SK-N-SH (cell line): ENCODE measurements around the gene KCNA10. TPM values are rescaled to one million over a fixed set of nuclear protein-coding genes. Genes with fewer than 3 reads are reported as not detected.

Source experiments
- CTCF ChIA-PET: fragments of 300-600, 350-600 bp; formaldehyde crosslinking; extraction: SDS; loops from one replicate; lab custom pipeline; 2021; lab: Yijun Ruan, JAX
- POLR2A ChIA-PET: fragments of 350-600 bp; sonication (Branson Sonifier 250); formaldehyde crosslinking; extraction: SDS; loops from one replicate; lab custom pipeline; 2020; ENCODE audit warnings: antibody characterized with exemption, inconsistent platforms; lab: Yijun Ruan, JAX
- DNase-seq: peaks from one replicate; pipeline ENCODE4 v3.0.0; 2012
- H2AFZ ChIP-seq: fragments of 200-600 bp; sonication (generic); 2 replicates; pipeline ENCODE4 v1.8.1; 2016; ENCODE audit warnings: antibody characterized with exemption, mild to moderate bottlenecking, low read depth
- H3F3A ChIP-seq: fragments of 200-600 bp; sonication (generic); replicated peaks from 2 replicates; pipeline ENCODE3; 2016; ENCODE audit warnings: antibody characterized with exemption, mild to moderate bottlenecking; ENCODE audit not compliant: insufficient read depth
- H3K27ac ChIP-seq, 2 experiments: fragments of 200-500 bp in 1 of 2; fragments of 200-600 bp in 1 of 2; sonication (Bioruptor generic) in 1 of 2; sonication (generic), shearing (Covaris generic) in 1 of 2; 2 replicates each; pipeline versions ENCODE4 v1.5.1 to v1.6.1; 2014 to 2016; ENCODE audit warnings: low read depth in 2 of 2, inconsistent platforms in 1 of 2, low read length in 1 of 2, mild to moderate bottlenecking in 1 of 2, mixed read lengths in 1 of 2
- H3K27me3 ChIP-seq: fragments of 200-600 bp; sonication (generic), shearing (Covaris generic); 2 replicates; pipeline ENCODE4 v1.6.1; 2016; ENCODE audit warnings: mixed run types; ENCODE audit not compliant: insufficient read depth
- H3K36me3 ChIP-seq, 2 experiments: fragments of 200-500 bp in 1 of 2; fragments of 200-600 bp in 1 of 2; sonication (Bioruptor generic) in 1 of 2; sonication (generic) in 1 of 2; replicated peaks in 1 of 2; 2 replicates each; pipeline versions ENCODE3 to v1.5.1; 2014 to 2016; ENCODE audit warnings: low read length in 1 of 2, mild to moderate bottlenecking in 1 of 2; ENCODE audit not compliant: insufficient read depth in 2 of 2, control insufficient read depth in 1 of 2
- H3K4me1 ChIP-seq, 2 experiments: fragments of 200-500 bp in 1 of 2; fragments of 200-600 bp in 1 of 2; sonication (Bioruptor generic) in 1 of 2; sonication (generic), shearing (Covaris generic) in 1 of 2; 2 replicates each; pipeline versions ENCODE4 v1.5.1 to v1.6.1; 2014 to 2016; ENCODE audit warnings: low read depth in 1 of 2, low read length in 1 of 2, mixed run types in 1 of 2; ENCODE audit not compliant: insufficient read depth in 2 of 2, control insufficient read depth in 1 of 2
- H3K4me2 ChIP-seq: fragments of 200-600 bp; sonication (generic), shearing (Covaris generic); 2 replicates; pipeline ENCODE4 v1.6.1; 2017; ENCODE audit warnings: mixed run types
- H3K4me3 ChIP-seq, 2 experiments: fragments of 200-500 bp in 1 of 2; fragments of 200-600 bp in 1 of 2; sonication (Bioruptor generic) in 1 of 2; sonication (generic), shearing (Covaris generic) in 1 of 2; 2 replicates each; pipeline versions ENCODE4 v1.5.1 to v1.8.1; 2014 to 2016; ENCODE audit warnings: low read depth in 2 of 2, inconsistent platforms in 1 of 2, low read length in 1 of 2, mild to moderate bottlenecking in 1 of 2, mixed read lengths in 1 of 2, moderate library complexity in 1 of 2
- H3K79me2 ChIP-seq: fragments of 200-600 bp; sonication (generic); 2 replicates; pipeline ENCODE4 v1.8.1; 2017; ENCODE audit warnings: mild to moderate bottlenecking; ENCODE audit not compliant: insufficient read depth
- H3K9ac ChIP-seq: fragments of 200-600 bp; sonication (generic); 2 replicates; pipeline ENCODE4 v1.6.1; 2017; ENCODE audit warnings: mixed run types
- H3K9me2 ChIP-seq: fragments of 200-600 bp; sonication (generic); 2 replicates; pipeline ENCODE4 v1.6.1; 2017; ENCODE audit warnings: mixed run types
- H3K9me3 ChIP-seq: fragments of 200-600 bp; sonication (generic); 2 replicates; pipeline ENCODE4 v1.6.1; 2017; ENCODE audit warnings: mixed run types, mild to moderate bottlenecking, moderate library complexity
- H4K20me1 ChIP-seq: fragments of 200-600 bp; sonication (generic); 2 replicates; pipeline ENCODE4 v1.6.1; 2017; ENCODE audit warnings: mild to moderate bottlenecking, mixed run types; ENCODE audit not compliant: insufficient read depth
- CTCF ChIP-seq: fragments of 200-600 bp; sonication (generic); IDR thresholded peaks from 2 replicates; pipeline ENCODE4 v1.6.1; 2017; ENCODE audit warnings: antibody characterized with exemption, mild to moderate bottlenecking, moderate library complexity
- GABPA ChIP-seq: IDR thresholded peaks from 2 replicates; pipeline ENCODE4 v1.4.0; 2012; ENCODE audit warnings: low read depth, mild to moderate bottlenecking
- JUND ChIP-seq: IDR thresholded peaks from 2 replicates; pipeline ENCODE4 v1.4.0; 2012
- MEF2A ChIP-seq: IDR thresholded peaks from 2 replicates; pipeline ENCODE4 v1.4.0; 2012; ENCODE audit warnings: low read depth, borderline replicate concordance
- NRF1 ChIP-seq: IDR thresholded peaks from 2 replicates; pipeline ENCODE4 v1.6.1; 2012; ENCODE audit warnings: low read depth, mild to moderate bottlenecking, low read length
- PBX3 ChIP-seq: IDR thresholded peaks from 2 replicates; pipeline ENCODE4; 2012
- POLR2AphosphoS5 ChIP-seq: IDR thresholded peaks from 2 replicates; pipeline ENCODE4 v1.6.1; 2012; ENCODE audit warnings: low read depth, low read length
- RAD21 ChIP-seq: IDR thresholded peaks from 2 replicates; pipeline ENCODE4 v1.6.1; 2012; ENCODE audit warnings: mild to moderate bottlenecking, low read length
- RCOR1 ChIP-seq: fragments of 150-350 bp; IDR thresholded peaks from 2 replicates; pipeline ENCODE4 v1.6.1; 2017; ENCODE audit warnings: antibody characterized with exemption, low read length
- RXRA ChIP-seq: IDR thresholded peaks from 2 replicates; pipeline ENCODE4 v1.4.0; 2012; ENCODE audit warnings: low read depth, mild to moderate bottlenecking, borderline replicate concordance
- TCF12 ChIP-seq: IDR thresholded peaks from 2 replicates; pipeline ENCODE4 v1.4.0; 2012
- YY1 ChIP-seq: IDR thresholded peaks from 2 replicates; pipeline ENCODE4 v1.4.0; 2012; ENCODE audit warnings: low read depth, mild to moderate bottlenecking
- WGBS: methylation state at CpG from one replicate; pipeline ENCODE4 v1.1.6; 2017; ENCODE audit warnings: low lambda C conversion rate; 5-methylcytosine and 5-hydroxymethylcytosine counted together
- polyA plus RNA-seq, 3 experiments: library from polyadenylated mRNA; depleted of rRNA; stranded (reverse); fragments of >200 nt; gene quantifications; 2 replicates each; pipeline ENCODE4 v1.2.3, GENCODE V29; 2012

KCNA10 gene
- polyA plus RNA-seq, 1 of the 3 experiments (the other 2 are of a cell fraction), result not detected

- H3K4me2 ChIP-seq, result no peak overlapping the region
- peaks cover 8% of the 10 kb centered on the region for H3F3A ChIP-seq
- H3K79me2 ChIP-seq, result no peaks in the 10 kb centered on the region
- no peaks in the 10 kb centered on the region for H3K9me3 ChIP-seq
- TF ChIP-seq TCF12, result no peak
- no peak for TF ChIP-seq GABPA
- no peak for TF ChIP-seq RCOR1
- no peak for TF ChIP-seq PBX3
- no peak for TF ChIP-seq JUND
- TF ChIP-seq RXRA, result no peak
- TF ChIP-seq RAD21, result no peak
- no peak for TF ChIP-seq POLR2AphosphoS5
- TF ChIP-seq YY1, result no peak
- no peak for TF ChIP-seq MEF2A
- POLR2A ChIA-PET, result no interaction called here
- no peaks in the 10 kb centered on the region for H3K36me3 ChIP-seq
- no peaks in the 10 kb centered on the region for H3K27me3 ChIP-seq
- no peak for DNase-seq
- no peaks in the 10 kb centered on the region for H3K9me2 ChIP-seq
- H3K27ac ChIP-seq, result no peak overlapping the region
- no peak overlapping the region for H3K9ac ChIP-seq
- H3K4me1 ChIP-seq, result peaks cover 2 to 15% of the 10 kb centered on the region in 2 experiments; a peak in 2 of 4 replicates
- 68% methylated on average over 8 of the region's 10 CpGs for WGBS
- H4K20me1 ChIP-seq, result no peaks in the 10 kb centered on the region
- CTCF ChIA-PET, result interaction anchor here (13.4 kb wide), 1 partner anchor 21 kb away, joined by 132 read pairs; no protein-coding TSS in a partner anchor
- H2AFZ ChIP-seq, result no peak overlapping the region
- no peak overlapping the region for H3K4me3 ChIP-seq
Observed at GRCh38 chr1:110476028-110476765, 42.8 kb downstream of the KCNA10 start.

- H3F3A ChIP-seq, result peaks cover 8% of the 10 kb centered on the region
- no peak overlapping the region for H3K4me2 ChIP-seq
- H3K9me2 ChIP-seq, result no peaks in the 10 kb centered on the region
- no peaks in the 10 kb centered on the region for H3K79me2 ChIP-seq
- WGBS, result 97% methylated on average over 4 of the region's 5 CpGs
- peaks cover 2 to 15% of the 10 kb centered on the region in 2 experiments; a peak in 2 of 4 replicates for H3K4me1 ChIP-seq
- H2AFZ ChIP-seq, result no peak overlapping the region
- no peak overlapping the region for H3K9ac ChIP-seq
- no peak for DNase-seq
- no peaks in the 10 kb centered on the region for H3K36me3 ChIP-seq
- CTCF ChIA-PET, result interaction anchor here (13.4 kb wide), 1 partner anchor 22 kb away, joined by 132 read pairs; no protein-coding TSS in a partner anchor
- no peaks in the 10 kb centered on the region for H4K20me1 ChIP-seq
- H3K9me3 ChIP-seq, result no peaks in the 10 kb centered on the region
- POLR2A ChIA-PET, result no interaction called here
- no peak overlapping the region for H3K27ac ChIP-seq
- TF ChIP-seq CTCF, result no peak
- no peak for TF ChIP-seq NRF1
- no peak for TF ChIP-seq GABPA
- no peak overlapping the region for H3K4me3 ChIP-seq
- H3K27me3 ChIP-seq, result no peaks in the 10 kb centered on the region
Observed at GRCh38 chr1:110475362-110476027, 43.5 kb downstream of the KCNA10 start.
